SK-N-SH (cell line): ENCODE results near the gene TRABD2A.

ENCODE experiments used
- POLR2AphosphoS5 ChIP-seq: IDR thresholded peaks from 2 replicates; pipeline ENCODE4 v1.6.1; 2012; ENCODE audit warnings: low read depth, low read length
- TF ChIP-seq, protein P1 (sequence below): fragments of 200-600 bp; sonication (generic); IDR thresholded peaks from 2 replicates; pipeline ENCODE4 v1.6.1; 2017; ENCODE audit warnings: antibody characterized with exemption, mild to moderate bottlenecking, moderate library complexity

DNA sequence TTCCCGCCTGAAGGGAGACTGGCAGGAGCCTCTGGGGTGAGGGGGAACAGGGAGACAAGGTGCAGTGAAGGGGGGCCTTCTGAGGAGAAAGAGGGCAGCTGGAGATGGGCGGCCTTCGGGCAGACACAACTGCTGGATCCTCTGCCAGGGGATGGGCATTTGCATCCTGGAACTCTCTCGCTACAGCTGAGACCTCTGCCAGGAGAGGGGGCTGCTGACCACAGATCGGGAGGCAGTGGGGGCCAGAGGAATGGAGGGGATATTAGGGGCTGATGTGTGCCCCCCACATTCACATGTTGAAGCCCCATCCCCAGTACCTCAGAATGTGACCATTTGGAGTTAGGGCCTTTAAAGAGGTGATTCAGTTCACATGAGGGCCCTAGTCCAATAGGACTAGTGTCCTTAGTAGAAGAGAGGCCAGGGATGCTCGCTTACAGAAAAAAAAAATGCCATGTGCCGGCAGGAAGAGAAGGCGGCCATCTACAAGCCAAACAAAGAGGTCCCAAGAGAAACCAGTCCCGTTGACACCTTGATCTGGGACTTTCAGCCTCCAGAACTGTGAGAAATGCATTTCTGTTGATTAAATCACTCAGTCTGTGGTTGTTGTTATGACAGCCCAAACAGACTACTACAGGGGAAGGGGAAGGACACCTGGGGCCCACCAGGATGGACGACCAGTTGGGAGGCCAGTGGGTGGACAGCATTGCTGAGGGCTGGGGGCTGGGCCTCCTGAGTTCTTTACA lies 50.0 kb downstream of the TRABD2A start:
- no peak for TF ChIP-seq POLR2AphosphoS5
- TF ChIP-seq, protein P1, sequence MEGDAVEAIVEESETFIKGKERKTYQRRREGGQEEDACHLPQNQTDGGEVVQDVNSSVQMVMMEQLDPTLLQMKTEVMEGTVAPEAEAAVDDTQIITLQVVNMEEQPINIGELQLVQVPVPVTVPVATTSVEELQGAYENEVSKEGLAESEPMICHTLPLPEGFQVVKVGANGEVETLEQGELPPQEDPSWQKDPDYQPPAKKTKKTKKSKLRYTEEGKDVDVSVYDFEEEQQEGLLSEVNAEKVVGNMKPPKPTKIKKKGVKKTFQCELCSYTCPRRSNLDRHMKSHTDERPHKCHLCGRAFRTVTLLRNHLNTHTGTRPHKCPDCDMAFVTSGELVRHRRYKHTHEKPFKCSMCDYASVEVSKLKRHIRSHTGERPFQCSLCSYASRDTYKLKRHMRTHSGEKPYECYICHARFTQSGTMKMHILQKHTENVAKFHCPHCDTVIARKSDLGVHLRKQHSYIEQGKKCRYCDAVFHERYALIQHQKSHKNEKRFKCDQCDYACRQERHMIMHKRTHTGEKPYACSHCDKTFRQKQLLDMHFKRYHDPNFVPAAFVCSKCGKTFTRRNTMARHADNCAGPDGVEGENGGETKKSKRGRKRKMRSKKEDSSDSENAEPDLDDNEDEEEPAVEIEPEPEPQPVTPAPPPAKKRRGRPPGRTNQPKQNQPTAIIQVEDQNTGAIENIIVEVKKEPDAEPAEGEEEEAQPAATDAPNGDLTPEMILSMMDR = no peak
